Urinary bladder (tissue), 4 donors: ENCODE data around the gene PBX1. TPM values are rescaled to one million over a fixed set of nuclear protein-coding genes. Genes with fewer than 3 reads are reported as not detected.

Source experiments
- DNase-seq: peaks from one replicate; pipeline ENCODE4 v3.0.0-alpha.2; 2015; ENCODE audit errors: extremely low spot score
- H3K27ac ChIP-seq: one replicate; pipeline ENCODE4 v1.5.1; 2013; ENCODE audit warnings: low read depth, mild to moderate bottlenecking, moderate library complexity
- H3K36me3 ChIP-seq: one replicate; pipeline ENCODE4 v1.6.1; 2013; ENCODE audit warnings: mild to moderate bottlenecking, moderate library complexity; ENCODE audit not compliant: insufficient read depth
- H3K4me1 ChIP-seq: one replicate; pipeline ENCODE4 v1.6.1; 2013; ENCODE audit warnings: mild to moderate bottlenecking, moderate library complexity; ENCODE audit not compliant: insufficient read depth
- H3K4me3 ChIP-seq: one replicate; pipeline ENCODE4 v1.5.1; 2013; ENCODE audit warnings: low read depth, low read length
- WGBS: extraction: QIAGEN DNeasy Blood & Tissue Kit; methylation state at CpG from one replicate; pipeline ENCODE4 v1.1.7; 2013; 5-methylcytosine and 5-hydroxymethylcytosine counted together
- polyA plus RNA-seq: library from polyadenylated mRNA; stranded (reverse); fragments of 200-250 nt; gene quantifications from one replicate; pipeline ENCODE4 v1.2.3, GENCODE V29; 2013
- total RNA-seq: library from RNA; depleted of rRNA; stranded (reverse); fragments of >200 nt; gene quantifications from one replicate; pipeline ENCODE4 v1.2.3, GENCODE V29; 2014
- donor health status: healthy with polysubstance abuse.
- donor health status: healthy.

The PBX1 gene
- total and polyA plus RNA-seq, 2 donors, result 67.8 to 241 TPM

GRCh38 chr1:164780111-164780812, 221.3 kb downstream of the PBX1 start:
- 62% methylated on average over 12 of the region's 12 CpGs for WGBS
- DNase-seq, result no peak
- Histone ChIP-seq H3K4me1 (peaks cover 2% of the 10 kb centered on the region), H3K27ac (no peak overlapping the region), H3K4me3 (no peak overlapping the region), H3K36me3 (no peaks in the 10 kb centered on the region)

- Histone ChIP-seq H3K36me3 (no peaks in the 10 kb centered on the region), H3K4me3 (no peak overlapping the region), H3K27ac (no peak overlapping the region), H3K4me1 (peaks cover 2% of the 10 kb centered on the region)
- no peak for DNase-seq
- 57% methylated on average over 8 of the region's 8 CpGs for WGBS
Observed at GRCh38 chr1:164780863-164781262, 221.9 kb downstream of the PBX1 start.

- Histone ChIP-seq H3K4me1 (peaks cover 2% of the 10 kb centered on the region), H3K36me3 (no peaks in the 10 kb centered on the region), H3K4me3 (no peak overlapping the region), H3K27ac (no peak overlapping the region)
- WGBS, result 58% methylated on average over 1 of the region's 1 CpG
- no peak for DNase-seq
Observed at GRCh38 chr1:164781972-164782371, 223.0 kb downstream of the PBX1 start.

- H3K36me3 ChIP-seq, result no peaks in the 10 kb centered on the region
- H3K27ac ChIP-seq, result no peak overlapping the region
- 65% methylated on average over 13 of the region's 13 CpGs for WGBS
- DNase-seq, result no peak
- H3K4me3 ChIP-seq, result no peak overlapping the region
- H3K4me1 ChIP-seq, result peaks cover 2% of the 10 kb centered on the region
Observed at GRCh38 chr1:164783778-164784555, 225.0 kb downstream of the PBX1 start.

GRCh38 chr1:164784960-164785359, 226.0 kb downstream of the PBX1 start:
- H3K4me3 ChIP-seq, result no peak overlapping the region
- 91% methylated on average over 6 of the region's 6 CpGs for WGBS
- DNase-seq, result no peak
- H3K36me3 ChIP-seq, result no peaks in the 10 kb centered on the region
- H3K27ac ChIP-seq, result no peak overlapping the region
- H3K4me1 ChIP-seq, result peaks cover 2% of the 10 kb centered on the region

GRCh38 chr1:164785841-164786534, 227.0 kb downstream of the PBX1 start:
- 48% methylated on average over 6 of the region's 6 CpGs for WGBS
- H3K36me3 ChIP-seq, result no peaks in the 10 kb centered on the region
- H3K4me1 ChIP-seq, result no peaks in the 10 kb centered on the region
- peak overlapping the region; percentile 33 for H3K27ac ChIP-seq
- DNase-seq, result no peak
- no peak overlapping the region for H3K4me3 ChIP-seq

GRCh38 chr1:164786980-164787833, 228.2 kb downstream of the PBX1 start:
- WGBS, result 22% methylated on average over 10 of the region's 10 CpGs
- H3K4me3 ChIP-seq, result no peak overlapping the region

GRCh38 chr1:164787834-164788231, 228.8 kb downstream of the PBX1 start:
- Histone ChIP-seq H3K36me3 (peaks cover 2% of the 10 kb centered on the region), H3K4me3 (no peak overlapping the region), H3K27ac (no peak overlapping the region), H3K4me1 (no peaks in the 10 kb centered on the region)
- no peak for DNase-seq
- WGBS, result 50% methylated on average over 8 of the region's 8 CpGs

More at GRCh38 chr1:164786980-164787833, 228.2 kb downstream of the PBX1 start:
- no peaks in the 10 kb centered on the region for H3K4me1 ChIP-seq
- no peak overlapping the region for H3K27ac ChIP-seq
- peak; percentile 72 for DNase-seq
- no peaks in the 10 kb centered on the region for H3K36me3 ChIP-seq

GRCh38 chr1:164790081-164790480, 231.1 kb downstream of the PBX1 start:
- WGBS, result 48% methylated on average over 6 of the region's 6 CpGs
- DNase-seq, result no peak
- Histone ChIP-seq H3K27ac (no peak overlapping the region), H3K4me1 (no peaks in the 10 kb centered on the region), H3K4me3 (no peak overlapping the region), H3K36me3 (peaks cover 2% of the 10 kb centered on the region)

GRCh38 chr1:164792410-164793004, 233.5 kb downstream of the PBX1 start:
- no peak overlapping the region for H3K4me3 ChIP-seq
- no peak overlapping the region for H3K27ac ChIP-seq
- H3K4me1 ChIP-seq, result no peaks in the 10 kb centered on the region
- DNase-seq, result no peak
- H3K36me3 ChIP-seq, result peaks cover 2% of the 10 kb centered on the region
- WGBS, result 93% methylated on average over 21 of the region's 21 CpGs

- no peak overlapping the region for H3K27ac ChIP-seq
- no peak overlapping the region for H3K4me3 ChIP-seq
- no peak for DNase-seq
- H3K4me1 ChIP-seq, result no peaks in the 10 kb centered on the region
- H3K36me3 ChIP-seq, result peaks cover 2% of the 10 kb centered on the region
- WGBS, result 53% methylated on average over 2 of the region's 2 CpGs
Observed at GRCh38 chr1:164794356-164794755, 235.4 kb downstream of the PBX1 start.

- 28% methylated on average over 2 of the region's 2 CpGs for WGBS
- Histone ChIP-seq H3K27ac (no peak overlapping the region), H3K4me1 (no peaks in the 10 kb centered on the region), H3K4me3 (no peak overlapping the region), H3K36me3 (peaks cover 2% of the 10 kb centered on the region)
- DNase-seq, result no peak
Observed at GRCh38 chr1:164796916-164797315, 237.9 kb downstream of the PBX1 start.

- no peaks in the 10 kb centered on the region for H3K4me1 ChIP-seq
- H3K4me3 ChIP-seq, result no peak overlapping the region
- H3K36me3 ChIP-seq, result no peaks in the 10 kb centered on the region
- H3K27ac ChIP-seq, result no peak overlapping the region
- DNase-seq, result no peak
- 65% methylated on average over 6 of the region's 6 CpGs for WGBS
Observed at GRCh38 chr1:164801246-164801731, 242.3 kb downstream of the PBX1 start.
